ENCODE results near the gene ZNF169.
"Not testable (repeated sequence)": the region's sequence is repeated elsewhere in the genome, so short reads cannot be mapped to it uniquely, and the experiment has no call there.

The ZNF169 gene

DNA sequence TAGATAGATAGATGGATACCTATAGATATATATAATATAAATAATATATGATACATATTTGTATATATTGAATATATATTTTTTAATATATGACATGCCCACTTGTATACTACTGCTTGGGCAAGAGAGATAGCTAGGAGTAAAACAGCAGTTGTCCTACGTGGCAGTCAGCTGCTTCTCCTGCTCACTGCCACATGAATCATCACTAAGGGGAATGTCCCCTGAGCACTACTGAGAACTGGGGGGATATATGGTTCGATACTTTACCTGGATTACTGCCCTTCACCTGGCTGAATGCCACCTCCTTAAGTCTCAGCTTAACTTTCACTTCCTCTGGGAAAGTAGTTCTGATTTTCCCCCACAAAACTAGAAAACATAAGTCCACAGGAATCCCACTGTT lies 82.6 kb downstream of the ZNF169 start:
- DNase-seq (ENCODE audit: low read depth, low spot score): not testable (repeated sequence)

DNA sequence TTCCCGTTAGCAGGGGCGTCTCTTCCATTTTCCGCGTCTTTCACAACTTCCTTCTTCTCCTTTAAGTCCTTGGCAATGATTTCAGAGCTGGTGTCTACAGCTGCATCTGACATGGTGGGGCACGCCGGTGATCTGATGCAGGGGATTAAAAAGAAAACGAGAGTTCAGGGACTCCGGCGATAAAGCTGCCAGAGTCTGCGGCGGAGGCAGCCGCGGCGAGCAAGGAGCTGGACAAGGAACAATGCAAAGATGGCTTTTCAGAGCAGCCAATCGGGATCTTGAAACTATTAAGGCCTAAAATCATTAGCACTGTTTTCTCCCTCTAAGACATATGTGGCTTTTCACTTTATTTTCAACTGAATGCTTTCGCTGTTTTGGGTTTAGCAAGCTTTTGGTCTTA lies 88.4 kb downstream of the ZNF169 start:
- DNase-seq (ENCODE audit: low read depth, low spot score): not testable (repeated sequence)

DNA sequence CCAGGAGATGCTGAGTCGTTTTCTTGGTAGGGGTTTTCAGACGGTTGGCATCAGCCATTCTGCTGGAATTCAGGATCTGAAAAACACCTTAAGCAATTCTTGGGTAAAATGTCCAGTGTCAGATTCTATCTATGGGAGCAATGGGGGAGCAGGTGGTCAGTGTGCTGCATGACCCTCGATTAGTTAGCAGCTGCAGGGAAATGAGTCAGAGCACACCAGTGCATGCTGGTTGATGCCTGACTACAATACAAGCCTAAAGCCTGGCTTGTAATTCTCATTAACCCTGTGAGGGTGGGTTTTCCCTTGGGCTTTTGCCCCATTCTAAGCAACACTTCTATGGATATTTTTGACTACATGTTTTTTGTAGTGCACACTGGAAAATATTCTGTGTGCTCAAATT lies 89.7 kb downstream of the ZNF169 start:
- not testable (repeated sequence) for DNase-seq (ENCODE audit: low read depth, low spot score)

All from iPS DF 19.7 (cell line).